ENCODE results near the gene DNASE1L1. TPM values are rescaled to one million over a fixed set of nuclear protein-coding genes. Genes with fewer than 3 reads are reported as not detected.

DNASE1L1 gene
- total RNA-seq, 1 experiment from 2014 or later: 14.3 TPM

- DNase-seq (ENCODE audit: low read depth): no peak
Measured at GRCh38 chrX:154353172-154353843, 55.7 kb downstream of the DNASE1L1 start.

- DNase-seq (ENCODE audit: low read depth): no peak
Measured at GRCh38 chrX:154352466-154352865, 56.6 kb downstream of the DNASE1L1 start.

- DNase-seq (ENCODE audit: low read depth): no peak
Measured at GRCh38 chrX:154352012-154352401, 57.0 kb downstream of the DNASE1L1 start.

Other genes with a start within 250 kb of the DNASE1L1 start
- not detected in 2 replicates for gene OPN1MW, start 226.7 kb downstream of the DNASE1L1 start, total RNA-seq (2014; rRNA removed; shearing (Covaris generic))
- gene OPN1MW2, start 189.5 kb downstream of the DNASE1L1 start, total RNA-seq (2014; rRNA removed; shearing (Covaris generic)): not detected in 2 replicates
- gene OPN1MW3, start 151.7 kb downstream of the DNASE1L1 start, total RNA-seq (2014; rRNA removed; shearing (Covaris generic)): not detected in 2 replicates
- not detected in 2 replicates for gene TEX28, start 114.1 kb downstream of the DNASE1L1 start, total RNA-seq (2014; rRNA removed; shearing (Covaris generic))
- gene TKTL1, start 113.5 kb downstream of the DNASE1L1 start, total RNA-seq (2014; rRNA removed; shearing (Covaris generic)): not detected in 2 replicates
- gene FLNA, start 34.6 kb downstream of the DNASE1L1 start, total RNA-seq (2014; rRNA removed; shearing (Covaris generic)): 375 and 579 TPM in 2 replicates
- gene EMD, start 30.0 kb downstream of the DNASE1L1 start, total RNA-seq (2014; rRNA removed; shearing (Covaris generic)): 27.6 and 29.8 TPM in 2 replicates
- 2,378 and 3,972 TPM in 2 replicates for gene RPL10, start 10.9 kb downstream of the DNASE1L1 start, total RNA-seq (2014; rRNA removed; shearing (Covaris generic))
- gene TAFAZZIN, start 2.3 kb upstream of the DNASE1L1 start, total RNA-seq (2014; rRNA removed; shearing (Covaris generic)): 9.6 and 9.8 TPM in 2 replicates
- gene ATP6AP1, start 19.4 kb upstream of the DNASE1L1 start, total RNA-seq (2014; rRNA removed; shearing (Covaris generic)): 29.0 and 36.1 TPM in 2 replicates
- gene GDI1, start 27.9 kb upstream of the DNASE1L1 start, total RNA-seq (2014; rRNA removed; shearing (Covaris generic)): 58.0 and 58.6 TPM in 2 replicates
- 37.8 and 45.0 TPM in 2 replicates for gene FAM50A, start 34.9 kb upstream of the DNASE1L1 start, total RNA-seq (2014; rRNA removed; shearing (Covaris generic))
- 3.9 and 5.4 TPM in 2 replicates for gene PLXNA3, start 49.0 kb upstream of the DNASE1L1 start, total RNA-seq (2014; rRNA removed; shearing (Covaris generic))
- 28.8 and 40.4 TPM in 2 replicates for gene LAGE3, start 70.0 kb upstream of the DNASE1L1 start, total RNA-seq (2014; rRNA removed; shearing (Covaris generic))
- gene UBL4A, start 77.4 kb upstream of the DNASE1L1 start, total RNA-seq (2014; rRNA removed; shearing (Covaris generic)): 46.0 and 50.1 TPM in 2 replicates
- 19.5 and 25.6 TPM in 2 replicates for gene SLC10A3, start 81.4 kb upstream of the DNASE1L1 start, total RNA-seq (2014; rRNA removed; shearing (Covaris generic))
- 16.5 and 22.3 TPM in 2 replicates for gene FAM3A, start 107.0 kb upstream of the DNASE1L1 start, total RNA-seq (2014; rRNA removed; shearing (Covaris generic))
- gene G6PD, start 137.6 kb upstream of the DNASE1L1 start, total RNA-seq (2014; rRNA removed; shearing (Covaris generic)): 50.1 and 82.3 TPM in 2 replicates
- gene IKBKG, start 138.4 kb upstream of the DNASE1L1 start, total RNA-seq (2014; rRNA removed; shearing (Covaris generic)): 11.2 and 16.5 TPM in 2 replicates
- not detected in 2 replicates for gene CTAG1A, start 175.9 kb upstream of the DNASE1L1 start, total RNA-seq (2014; rRNA removed; shearing (Covaris generic))
- not detected in 2 replicates for gene CTAG1B, start 210.0 kb upstream of the DNASE1L1 start, total RNA-seq (2014; rRNA removed; shearing (Covaris generic))
- 0.29 TPM in 1 of 2 replicates, not detected in the other for gene CTAG2, start 244.3 kb upstream of the DNASE1L1 start, total RNA-seq (2014; rRNA removed; shearing (Covaris generic))